ACC112 (cell line): ENCODE results near the gene MMD2.

Experiments
- H2AFZ ChIP-seq: fragments of 200-600 bp; sonication (generic); one replicate; pipeline ENCODE4 v1.6.0; 2017; ENCODE audit warnings: antibody characterized with exemption, low read length; ENCODE audit not compliant: unreplicated experiment
- H3K27ac ChIP-seq: fragments of 200-600 bp; sonication (generic); 2 replicates; pipeline ENCODE4 v1.5.1; 2014; ENCODE audit warnings: low read depth, mild to moderate bottlenecking, antibody characterized with exemption, low read length, moderate library complexity
- H3K27me3 ChIP-seq: fragments of 200-600 bp; sonication (generic); 2 replicates; pipeline ENCODE4 v1.6.1; 2014; ENCODE audit warnings: mild to moderate bottlenecking, antibody characterized with exemption, low read length, moderate library complexity, mixed read lengths; ENCODE audit not compliant: insufficient read depth
- H3K36me3 ChIP-seq: fragments of 200-600 bp; sonication (generic); 2 replicates; pipeline ENCODE4 v1.6.1; 2016; ENCODE audit warnings: mild to moderate bottlenecking, antibody characterized with exemption, low read length, moderate library complexity, mixed read lengths; ENCODE audit not compliant: insufficient read depth
- H3K4me1 ChIP-seq: fragments of 200-600 bp; sonication (generic); one replicate; pipeline ENCODE4 v1.6.1; 2016; ENCODE audit warnings: low read length, mixed read lengths; ENCODE audit not compliant: insufficient read depth, unreplicated experiment, control insufficient read depth
- H3K4me3 ChIP-seq: fragments of 200-600 bp; sonication (generic); 2 replicates; pipeline ENCODE4 v1.5.1; 2014; ENCODE audit warnings: mild to moderate bottlenecking, low read depth, low read length
- H3K79me2 ChIP-seq: fragments of 200-600 bp; sonication (generic); one replicate; pipeline ENCODE4 v1.6.0; 2016; ENCODE audit warnings: low read length; ENCODE audit not compliant: control insufficient read depth, unreplicated experiment, insufficient read depth

Gene MMD2

GRCh38 chr7:4959306-4959705 lies 319 bp upstream of the MMD2 start:
- Histone ChIP-seq H2AFZ (no peak overlapping the region), H3K36me3 (no peaks in the 10 kb centered on the region), H3K4me1 (no peaks in the 10 kb centered on the region), H3K27me3 (peaks cover 35% of the 10 kb centered on the region), H3K4me3 (no peak overlapping the region), H3K79me2 (no peaks in the 10 kb centered on the region), H3K27ac (no peak overlapping the region)

- Histone ChIP-seq H3K36me3 (no peaks in the 10 kb centered on the region), H3K4me1 (no peaks in the 10 kb centered on the region), H3K27ac (no peak overlapping the region), H3K79me2 (no peaks in the 10 kb centered on the region), H2AFZ (no peak overlapping the region), H3K4me3 (no peak overlapping the region), H3K27me3 (peaks cover 39% of the 10 kb centered on the region)
Measured at GRCh38 chr7:4957847-4958476, 1.0 kb downstream of the MMD2 start.

DNA sequence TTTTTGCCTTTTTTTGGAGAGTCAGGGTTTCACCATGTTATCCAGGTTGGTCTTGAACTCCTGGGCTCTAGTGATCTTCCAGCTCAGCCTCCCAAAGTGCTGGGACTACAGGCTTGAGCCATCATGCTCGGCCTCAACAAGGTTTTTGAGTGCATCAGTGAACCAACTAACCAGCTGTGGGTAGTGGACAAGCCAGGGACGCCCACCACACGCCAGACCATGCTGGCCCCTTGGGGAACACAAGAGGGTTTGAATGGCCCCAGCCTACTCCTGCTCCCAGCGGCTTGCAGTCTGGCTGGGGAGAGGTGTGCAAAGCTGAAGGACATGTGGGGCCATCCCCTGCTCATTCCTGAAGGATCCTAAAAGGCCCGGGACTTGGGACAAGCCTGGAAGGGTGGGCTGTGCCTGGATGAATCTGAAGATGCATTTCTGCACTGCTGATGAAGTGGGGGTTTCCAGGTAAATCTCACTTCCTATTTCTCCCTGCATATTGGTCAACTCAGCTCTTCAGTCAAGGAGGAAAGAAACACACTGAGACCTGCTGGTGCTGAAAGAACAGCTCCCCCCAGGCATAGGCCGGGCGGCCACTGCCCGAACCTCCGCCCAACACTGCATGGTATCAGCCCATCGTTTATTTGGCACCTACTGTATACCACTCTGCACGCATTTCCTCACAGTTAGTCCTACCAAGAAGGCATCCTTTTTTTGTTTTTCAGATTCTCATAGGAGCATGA lies 6.9 kb downstream of the MMD2 start:
- Histone ChIP-seq H3K27ac (no peak overlapping the region), H3K36me3 (no peaks in the 10 kb centered on the region), H3K27me3 (peaks cover 42% of the 10 kb centered on the region), H3K79me2 (no peaks in the 10 kb centered on the region), H3K4me1 (no peaks in the 10 kb centered on the region), H2AFZ (no peak overlapping the region), H3K4me3 (no peak overlapping the region)

DNA sequence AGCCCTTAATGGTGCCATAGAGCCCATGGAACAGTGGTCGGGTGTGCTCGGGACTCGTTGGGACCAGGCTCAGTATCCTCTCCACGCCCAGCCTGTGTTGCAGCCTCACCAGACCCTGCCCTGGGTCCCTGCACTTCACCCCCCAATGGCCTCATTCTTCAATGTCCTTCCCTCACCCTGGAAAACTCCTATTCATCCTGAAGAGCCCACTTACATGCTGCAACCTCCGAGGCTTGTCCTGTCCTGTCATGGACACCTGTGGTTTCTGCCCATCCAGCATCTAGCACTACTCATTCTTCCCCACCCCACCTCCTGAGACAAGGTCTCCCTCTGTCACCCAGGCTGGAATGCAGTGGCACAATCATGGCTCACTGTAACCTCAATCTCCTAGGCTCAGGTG lies 7.7 kb downstream of the MMD2 start:
- peaks cover 42% of the 10 kb centered on the region for H3K27me3 ChIP-seq
- no peak overlapping the region for H3K27ac ChIP-seq
- H3K36me3 ChIP-seq: no peaks in the 10 kb centered on the region
- H2AFZ ChIP-seq: no peak overlapping the region
- no peak overlapping the region for H3K4me3 ChIP-seq
- H3K4me1 ChIP-seq: no peaks in the 10 kb centered on the region
- no peaks in the 10 kb centered on the region for H3K79me2 ChIP-seq

DNA sequence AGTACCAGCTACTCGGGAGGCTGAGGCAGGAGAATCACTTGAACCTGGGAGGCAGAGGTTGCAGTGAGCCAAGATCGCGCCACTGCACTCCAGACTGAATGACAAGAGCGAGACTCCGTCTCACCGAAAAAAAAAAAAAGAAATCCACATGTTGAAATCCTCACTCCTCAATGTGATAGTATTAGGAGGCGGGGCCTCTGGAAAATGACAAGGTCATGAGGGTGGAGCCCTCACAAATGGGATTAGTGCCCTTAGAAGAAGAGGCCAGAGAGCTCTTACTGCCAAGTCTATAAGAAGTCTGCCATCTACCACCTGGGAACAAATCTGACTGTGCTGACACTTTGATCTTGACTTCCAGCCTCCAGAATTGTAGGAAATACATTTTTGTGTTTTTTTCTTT lies 10.6 kb downstream of the MMD2 start:
- H3K36me3 ChIP-seq: no peaks in the 10 kb centered on the region
- no peaks in the 10 kb centered on the region for H3K4me1 ChIP-seq
- H3K27me3 ChIP-seq: peaks cover 32% of the 10 kb centered on the region; the same call in 1 of the 2 replicates
- no peak overlapping the region for H3K27ac ChIP-seq
- H3K79me2 ChIP-seq: no peaks in the 10 kb centered on the region
- no peak overlapping the region for H3K4me3 ChIP-seq
- H2AFZ ChIP-seq: no peak overlapping the region

GRCh38 chr7:4945949-4946348 lies 13.0 kb downstream of the MMD2 start:
- no peaks in the 10 kb centered on the region for H3K4me1 ChIP-seq
- H3K27ac ChIP-seq: no peak overlapping the region
- H3K27me3 ChIP-seq: peaks cover 25% of the 10 kb centered on the region; the same call in 1 of the 2 replicates
- no peak overlapping the region for H2AFZ ChIP-seq
- H3K79me2 ChIP-seq: no peaks in the 10 kb centered on the region
- H3K36me3 ChIP-seq: no peaks in the 10 kb centered on the region
- no peak overlapping the region for H3K4me3 ChIP-seq

DNA sequence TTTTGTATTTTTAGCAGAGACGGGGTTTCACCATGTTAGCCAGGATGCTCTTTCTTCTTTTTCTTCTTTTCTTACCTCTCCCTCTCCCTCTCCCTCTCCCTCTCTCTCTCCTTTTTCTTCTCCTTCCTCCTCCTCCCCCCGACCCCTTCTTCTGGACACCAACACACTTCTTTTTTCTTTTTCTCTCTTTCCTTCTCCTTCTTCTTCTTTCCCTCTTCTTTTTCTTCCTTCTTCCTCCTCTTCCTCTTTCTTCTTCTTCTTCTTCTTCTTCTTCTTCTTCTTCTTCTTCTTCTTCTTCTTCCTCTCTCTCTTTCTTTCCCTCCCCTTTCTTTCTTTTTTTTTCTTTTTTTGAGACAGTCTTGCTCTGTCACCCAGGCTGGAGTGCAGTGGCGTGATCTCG lies 14.0 kb downstream of the MMD2 start:
- Histone ChIP-seq H3K27me3 (peaks cover 25% of the 10 kb centered on the region; the same call in 1 of the 2 replicates), H3K79me2 (no peaks in the 10 kb centered on the region), H3K4me3 (no peak overlapping the region), H3K27ac (no peak overlapping the region), H2AFZ (no peak overlapping the region), H3K36me3 (no peaks in the 10 kb centered on the region), H3K4me1 (no peaks in the 10 kb centered on the region)

DNA sequence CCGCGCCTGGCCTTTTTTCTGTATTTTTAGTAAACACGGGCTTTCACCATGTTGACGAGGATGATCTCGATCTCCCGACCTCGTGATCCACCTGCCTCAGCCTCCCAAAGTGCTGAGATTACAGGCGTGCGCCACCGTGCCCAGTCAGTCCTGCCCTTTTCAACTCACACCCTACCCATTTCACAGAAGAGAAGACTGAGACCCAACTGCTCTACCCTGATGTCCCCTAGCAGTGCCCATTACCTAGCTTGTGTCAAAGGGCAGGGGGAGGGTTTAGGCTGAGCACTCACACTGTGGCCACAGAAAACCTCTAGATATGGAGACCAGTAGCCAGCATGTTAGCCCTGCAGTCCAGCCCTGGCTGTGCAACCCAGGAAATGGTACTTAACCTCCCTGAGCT lies 15.7 kb downstream of the MMD2 start:
- peaks cover 19% of the 10 kb centered on the region; the same call in 1 of the 2 replicates for H3K27me3 ChIP-seq
- H3K4me1 ChIP-seq: no peaks in the 10 kb centered on the region
- H3K79me2 ChIP-seq: no peaks in the 10 kb centered on the region
- H3K36me3 ChIP-seq: no peaks in the 10 kb centered on the region
- no peak overlapping the region for H3K27ac ChIP-seq
- H2AFZ ChIP-seq: no peak overlapping the region
- H3K4me3 ChIP-seq: no peak overlapping the region

DNA sequence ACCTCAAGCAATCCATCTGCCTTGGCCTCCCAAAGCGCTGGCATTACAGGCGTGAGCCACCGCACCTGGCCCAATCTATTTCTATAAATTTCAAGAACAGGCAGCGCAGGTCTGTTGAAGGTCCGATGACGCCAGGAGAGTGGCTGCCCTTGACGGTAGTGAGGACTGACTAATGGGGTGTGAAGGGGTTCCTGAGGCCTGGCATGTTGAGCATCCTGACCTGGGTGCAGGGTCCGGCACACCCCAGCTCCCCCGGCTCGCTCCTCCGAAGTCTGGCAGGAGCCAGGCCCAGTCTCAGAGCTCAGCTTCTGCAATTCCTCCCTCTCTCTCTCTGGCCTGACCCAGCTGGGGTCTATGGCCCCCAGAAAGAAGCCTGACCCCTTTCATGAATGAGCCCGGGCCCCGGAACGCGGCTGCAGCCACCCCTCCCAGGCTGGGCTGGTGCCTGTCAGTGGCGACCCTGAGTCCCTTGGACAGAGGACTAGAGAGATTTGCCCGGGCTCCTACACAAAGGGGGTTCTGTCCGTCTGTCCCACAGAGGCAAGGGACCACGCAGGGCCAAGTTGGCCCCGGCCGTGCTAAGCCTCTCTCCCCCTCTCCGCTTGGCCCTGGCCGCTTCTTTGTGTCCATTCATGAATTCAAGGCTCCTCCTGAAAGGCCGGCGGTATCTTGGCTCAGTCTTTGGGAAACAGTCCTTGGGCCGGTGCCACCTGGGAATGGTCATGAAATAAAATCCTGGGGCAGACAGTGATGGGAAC lies 18.8 kb downstream of the MMD2 start:
- Histone ChIP-seq H3K4me1 (no peaks in the 10 kb centered on the region), H3K27me3 (peaks cover 14% of the 10 kb centered on the region; the same call in 1 of the 2 replicates), H3K27ac (no peak overlapping the region), H2AFZ (no peak overlapping the region), H3K4me3 (no peak overlapping the region), H3K79me2 (no peaks in the 10 kb centered on the region), H3K36me3 (no peaks in the 10 kb centered on the region)

DNA sequence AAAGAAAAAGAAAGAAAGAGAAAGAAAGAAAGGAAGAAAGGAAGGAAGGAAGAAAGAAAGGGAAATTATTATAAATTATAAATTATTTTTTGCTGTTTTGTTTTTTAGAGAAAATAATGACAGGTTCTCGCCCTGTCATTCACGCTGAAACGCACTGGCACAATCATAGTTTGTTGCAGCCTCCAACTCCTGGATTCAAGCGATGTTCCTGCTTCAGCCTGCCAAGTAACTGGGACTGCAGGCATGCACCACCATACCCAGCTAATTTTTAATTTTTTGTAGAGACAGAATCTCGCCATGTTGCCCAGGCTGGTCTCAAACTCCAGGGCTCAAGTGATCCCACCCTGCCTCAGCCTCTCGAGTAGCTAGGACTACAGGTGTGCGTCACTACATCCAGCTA lies 21.6 kb downstream of the MMD2 start:
- peaks cover 7% of the 10 kb centered on the region; the same call in 1 of the 2 replicates for H3K27me3 ChIP-seq
- H3K36me3 ChIP-seq: no peaks in the 10 kb centered on the region
- no peak overlapping the region for H3K27ac ChIP-seq
- no peaks in the 10 kb centered on the region for H3K4me1 ChIP-seq
- H3K4me3 ChIP-seq: no peak overlapping the region
- no peaks in the 10 kb centered on the region for H3K79me2 ChIP-seq
- no peak overlapping the region for H2AFZ ChIP-seq
